Sigmoid colon (tissue), 7 donors: Measurements from ENCODE around the gene SLC25A27. TPM values are rescaled to one million over a fixed set of nuclear protein-coding genes. Genes with fewer than 3 reads are reported as not detected.

Source experiments
- DNase-seq: peaks from one replicate; pipeline ENCODE4 v3.0.0-alpha.2; 2019
- H3K27ac ChIP-seq, 4 donors: fragments of 200-600 bp; sonication (generic); one replicate each; pipeline ENCODE4 v1.5.1; 2016 to 2019; ENCODE audit warnings: mild to moderate bottlenecking in 1 of 4
- H3K27me3 ChIP-seq, 3 donors: fragments of 200-600 bp; sonication (generic); one replicate each; pipeline ENCODE4 v1.5.1; 2019; ENCODE audit warnings: mild to moderate bottlenecking in 1 of 3
- H3K36me3 ChIP-seq, 4 donors: fragments of 200-600 bp; sonication (generic); one replicate each; pipeline ENCODE4 v1.5.1; 2016 to 2019
- H3K4me1 ChIP-seq, 4 donors: fragments of 200-600 bp; sonication (generic); one replicate each; pipeline ENCODE4 v1.5.1; 2017 to 2019
- H3K4me3 ChIP-seq, 4 donors: fragments of 200-600 bp; sonication (generic); one replicate each; pipeline ENCODE4 v1.5.1; 2017 to 2019; ENCODE audit warnings: mild to moderate bottlenecking in 2 of 4, moderate library complexity in 1 of 4
- H3K9me3 ChIP-seq, 4 donors: fragments of 200-600 bp in 3 of 4; sonication (generic) in 3 of 4; one replicate each; pipeline versions ENCODE4 v1.5.1 to v1.6.1; 2013 to 2019
- EP300 ChIP-seq, 4 donors: sonication (generic); formaldehyde crosslinking; IDR thresholded peaks; one replicate each; pipeline ENCODE4 v1.6.1; 2017; ENCODE audit warnings: antibody characterized with exemption in 4 of 4
- POLR2A ChIP-seq, 2 donors: fragments of 450-650 bp; IDR thresholded peaks; one replicate each; pipeline ENCODE4 v1.6.1; 2016; ENCODE audit warnings: antibody characterized with exemption in 2 of 2, mild to moderate bottlenecking in 2 of 2, moderate library complexity in 2 of 2
- POLR2AphosphoS5 ChIP-seq, 4 donors: sonication (generic); formaldehyde crosslinking; IDR thresholded peaks; one replicate each; pipeline ENCODE4 v1.6.1; 2017; ENCODE audit warnings: antibody characterized with exemption in 4 of 4
- WGBS, 2 donors: extraction: QIAGEN DNeasy Blood & Tissue Kit; methylation state at CpG; one replicate each; pipeline ENCODE4 v1.1.7; 2013; 5-methylcytosine and 5-hydroxymethylcytosine counted together
- intact Hi-C: fragments of 100-400 bp; cut with DNase I; formaldehyde crosslinking; loops from one replicate; pipeline ENCODE4 v1.15.1; 2023
- polyA plus RNA-seq, 3 donors: library from polyadenylated mRNA; stranded (reverse); fragments of 200-250 nt; gene quantifications; one replicate each; pipeline ENCODE4 v1.2.3, GENCODE V29; 2013
- total RNA-seq, 4 donors: library from RNA; depleted of rRNA; stranded (reverse); fragments of >200 nt; gene quantifications; one replicate each; pipeline ENCODE4 v1.1.0, GENCODE V29; 2016
- TF ChIP-seq, protein P1 (sequence below), 4 experiments: fragments of 450-650 bp in 3 of 4; fragments of 200-600 bp in 1 of 4; IDR thresholded peaks; one replicate each; pipeline ENCODE4 v1.5.1; 2016 to 2019; ENCODE audit warnings: antibody characterized with exemption in 4 of 4, mild to moderate bottlenecking in 3 of 4, moderate library complexity in 2 of 4
- donor health status: healthy with polysubstance abuse.
- donor health status: Bipolar disorder and iron deficiency.
- donor health status: healthy.

Gene SLC25A27
- total and polyA plus RNA-seq, 7 donors = 4.2 to 54.6 (median 30.8) TPM; not detected in 1

DNA sequence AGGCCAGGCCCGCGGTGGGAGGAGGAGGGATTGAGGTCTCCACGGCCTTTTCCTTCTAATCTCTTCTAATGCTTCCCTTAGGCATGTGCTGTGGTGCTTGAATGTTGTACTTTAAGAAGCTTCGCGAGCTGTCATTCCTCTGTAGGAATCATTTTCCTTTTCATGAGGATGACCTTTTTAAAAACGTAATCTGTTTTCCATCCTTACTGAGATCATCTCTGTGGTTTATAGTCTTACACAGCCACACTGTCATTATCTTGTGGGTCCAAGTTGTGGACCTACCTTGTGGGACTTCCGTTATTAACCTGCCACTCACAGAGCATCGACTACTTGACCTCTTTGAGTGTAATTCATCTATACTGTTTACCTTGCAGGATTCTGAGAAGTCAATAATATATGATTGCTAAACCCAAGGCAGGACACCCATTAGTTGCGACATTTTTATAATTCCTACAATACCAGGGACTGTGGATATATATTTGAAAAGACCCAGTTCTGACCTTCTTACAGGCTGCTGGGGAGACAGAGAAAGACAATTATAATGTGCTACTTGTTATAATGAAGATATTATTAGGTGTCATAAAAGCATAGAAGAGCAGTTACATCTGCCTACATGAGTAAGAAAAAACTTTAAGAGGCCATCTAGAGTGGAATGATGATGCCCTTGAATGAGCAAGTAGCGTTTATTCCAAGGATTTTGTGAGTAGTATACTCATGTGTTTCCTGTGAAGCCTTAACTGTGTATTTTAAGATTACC lies 842 bp downstream of the SLC25A27 start:
- peak overlapping the region; percentile 62 to 77 (median 76) for H3K4me3 ChIP-seq
- intact Hi-C loops = no loop called here
- WGBS, 2 donors = 12 to 32% methylated on average over 10 of the region's 10 CpGs
- no peaks in the 10 kb centered on the region for H3K27me3 ChIP-seq
- TF ChIP-seq, protein P1, sequence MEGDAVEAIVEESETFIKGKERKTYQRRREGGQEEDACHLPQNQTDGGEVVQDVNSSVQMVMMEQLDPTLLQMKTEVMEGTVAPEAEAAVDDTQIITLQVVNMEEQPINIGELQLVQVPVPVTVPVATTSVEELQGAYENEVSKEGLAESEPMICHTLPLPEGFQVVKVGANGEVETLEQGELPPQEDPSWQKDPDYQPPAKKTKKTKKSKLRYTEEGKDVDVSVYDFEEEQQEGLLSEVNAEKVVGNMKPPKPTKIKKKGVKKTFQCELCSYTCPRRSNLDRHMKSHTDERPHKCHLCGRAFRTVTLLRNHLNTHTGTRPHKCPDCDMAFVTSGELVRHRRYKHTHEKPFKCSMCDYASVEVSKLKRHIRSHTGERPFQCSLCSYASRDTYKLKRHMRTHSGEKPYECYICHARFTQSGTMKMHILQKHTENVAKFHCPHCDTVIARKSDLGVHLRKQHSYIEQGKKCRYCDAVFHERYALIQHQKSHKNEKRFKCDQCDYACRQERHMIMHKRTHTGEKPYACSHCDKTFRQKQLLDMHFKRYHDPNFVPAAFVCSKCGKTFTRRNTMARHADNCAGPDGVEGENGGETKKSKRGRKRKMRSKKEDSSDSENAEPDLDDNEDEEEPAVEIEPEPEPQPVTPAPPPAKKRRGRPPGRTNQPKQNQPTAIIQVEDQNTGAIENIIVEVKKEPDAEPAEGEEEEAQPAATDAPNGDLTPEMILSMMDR (IDR thresholded peaks at IDR 0.05) = no peak
- TF ChIP-seq POLR2A (IDR thresholded peaks at IDR 0.05) (no peak), POLR2AphosphoS5 (IDR thresholded peaks at IDR 0.05) (no peak), EP300 (IDR thresholded peaks at IDR 0.05) (no peak)
- H3K36me3 ChIP-seq = peaks cover 0 to 4% (median 0%) of the 10 kb centered on the region in 4 donors
- no peak for DNase-seq
- H3K9me3 ChIP-seq = no peaks in the 10 kb centered on the region
- H3K27ac ChIP-seq = peak overlapping the region; percentile 85 to 90 (median 85)
- peaks cover 0 to 29% (median 14%) of the 10 kb centered on the region in 4 donors for H3K4me1 ChIP-seq

DNA sequence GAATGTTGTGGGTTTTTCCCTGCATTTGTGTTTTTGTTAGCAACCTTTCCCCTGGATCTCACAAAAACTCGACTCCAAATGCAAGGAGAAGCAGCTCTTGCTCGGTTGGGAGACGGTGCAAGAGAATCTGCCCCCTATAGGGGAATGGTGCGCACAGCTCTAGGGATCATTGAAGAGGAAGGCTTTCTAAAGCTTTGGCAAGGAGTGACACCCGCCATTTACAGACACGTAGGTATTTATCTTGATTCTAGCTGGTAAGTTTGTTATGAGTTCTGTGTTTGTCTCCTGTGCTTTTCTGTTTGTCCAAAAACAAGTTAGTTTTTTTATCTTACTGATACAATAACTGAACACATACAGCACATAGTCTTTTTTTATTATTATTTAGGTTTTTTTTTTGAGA lies 3.0 kb downstream of the SLC25A27 start:
- Histone ChIP-seq H3K4me3 (no peak overlapping the region), H3K36me3 (peaks cover 0 to 16% (median 0%) of the 10 kb centered on the region in 4 donors), H3K27ac (no peak overlapping the region), H3K9me3 (no peaks in the 10 kb centered on the region), H3K27me3 (no peaks in the 10 kb centered on the region), H3K4me1 (peaks cover 0 to 26% (median 11%) of the 10 kb centered on the region in 4 donors)
- TF ChIP-seq, protein P1 (IDR thresholded peaks at IDR 0.05) = no peak
- TF ChIP-seq EP300 (IDR thresholded peaks at IDR 0.05) = no peak
- TF ChIP-seq POLR2A (IDR thresholded peaks at IDR 0.05) = no peak
- no peak for TF ChIP-seq POLR2AphosphoS5 (IDR thresholded peaks at IDR 0.05)
- WGBS, 2 donors = 68 to 80% methylated on average over 6 of the region's 6 CpGs
- intact Hi-C loops = no loop called here
- no peak for DNase-seq

DNA sequence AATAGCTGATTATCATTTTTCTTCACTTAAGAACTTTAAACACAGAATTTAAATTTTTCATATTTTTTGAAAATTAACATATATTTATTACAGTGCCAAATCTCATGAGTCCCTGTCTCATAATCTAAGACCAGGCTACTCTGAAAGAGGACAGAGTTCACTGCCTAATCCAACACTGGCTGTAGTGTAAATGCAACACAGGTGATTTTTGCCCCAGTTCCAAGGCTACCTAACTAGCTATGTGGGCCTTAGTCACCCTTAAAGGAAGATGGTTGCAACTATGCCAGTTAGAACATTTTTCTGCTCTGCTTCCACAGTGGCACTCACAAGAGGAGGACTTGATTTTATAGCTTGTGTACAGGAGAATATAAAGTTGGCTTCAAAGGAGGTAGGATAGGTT lies 4.9 kb downstream of the SLC25A27 start:
- intact Hi-C loops = no loop called here
- Histone ChIP-seq H3K27ac (no peak overlapping the region), H3K36me3 (peaks cover 0 to 23% (median 0%) of the 10 kb centered on the region in 4 donors), H3K4me3 (no peak overlapping the region), H3K9me3 (no peaks in the 10 kb centered on the region), H3K4me1 (peaks cover 0 to 12% (median 6%) of the 10 kb centered on the region in 4 donors), H3K27me3 (no peaks in the 10 kb centered on the region)
- TF ChIP-seq, protein P1 (IDR thresholded peaks at IDR 0.05) = no peak
- TF ChIP-seq EP300 (IDR thresholded peaks at IDR 0.05) (no peak), POLR2AphosphoS5 (IDR thresholded peaks at IDR 0.05) (no peak), POLR2A (IDR thresholded peaks at IDR 0.05) (no peak)
- DNase-seq = no peak

- DNase-seq = no peak
- H3K36me3 ChIP-seq = peaks cover 0 to 33% (median 0%) of the 10 kb centered on the region in 4 donors
- no peaks in the 10 kb centered on the region for H3K9me3 ChIP-seq
- no peak for TF ChIP-seq POLR2A (IDR thresholded peaks at IDR 0.05)
- no peak for TF ChIP-seq EP300 (IDR thresholded peaks at IDR 0.05)
- TF ChIP-seq, protein P1 (IDR thresholded peaks at IDR 0.05) = no peak
- TF ChIP-seq POLR2AphosphoS5 (IDR thresholded peaks at IDR 0.05) = no peak
- WGBS, 2 donors = 81 to 86% methylated on average over 2 of the region's 2 CpGs
- H3K27me3 ChIP-seq = no peaks in the 10 kb centered on the region
- H3K4me3 ChIP-seq = no peak overlapping the region
- no peaks in the 10 kb centered on the region for H3K4me1 ChIP-seq
- intact Hi-C loops = no loop called here
- H3K27ac ChIP-seq = no peak overlapping the region
These were observed 8.7 kb downstream of the SLC25A27 start for GRCh38 chr6:46661483-46661882.
